SK-MEL-5 (cell line): ENCODE data around the gene FOCAD. TPM values are rescaled to one million over a fixed set of nuclear protein-coding genes. Genes with fewer than 3 reads are reported as not detected.

Experiments
- DNase-seq: peaks from one replicate; pipeline ENCODE4 v3.0.0-alpha.2; 2016; ENCODE audit warnings: low read depth, low spot score
- in situ Hi-C: cut with HindIII; loops from 2 replicates; pipeline ENCODE4 v1.10.0; 2016; ENCODE audit warnings: low sequenced_read_pairs, high pct_unique_total_duplicates, low pct_unique_long_range_greater_than_20kb
- total RNA-seq: library from RNA; depleted of rRNA; stranded (reverse); fragments of >200 nt; shearing (Covaris generic); gene quantifications from 2 replicates; pipeline ENCODE4 v1.2.3, GENCODE V29; 2014

FOCAD gene
- total RNA-seq, 1 experiment from 2014 or later, result 37.3 TPM

DNA sequence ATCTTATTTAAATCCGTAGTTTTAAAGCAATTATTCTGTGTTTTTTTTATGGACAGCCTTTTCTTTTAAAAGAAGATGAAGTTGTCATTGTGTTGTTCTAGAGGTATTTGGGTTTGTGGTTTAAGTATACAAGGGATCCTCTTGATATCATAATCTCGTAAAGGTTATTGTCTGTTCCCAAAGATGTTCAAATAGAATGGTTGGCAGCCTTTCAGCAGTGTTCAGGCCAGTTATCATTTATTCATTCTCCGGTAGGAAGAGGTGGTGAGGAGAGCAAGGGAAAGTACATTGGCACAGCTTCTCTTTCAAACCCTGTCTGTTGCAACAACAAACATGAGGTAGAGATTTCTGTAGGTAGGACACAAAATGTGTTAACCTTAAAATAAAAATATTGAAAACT, 147.0 kb downstream of the FOCAD start:
- in situ Hi-C loops, result no loop called here
- DNase-seq, result peak; percentile 6

DNA sequence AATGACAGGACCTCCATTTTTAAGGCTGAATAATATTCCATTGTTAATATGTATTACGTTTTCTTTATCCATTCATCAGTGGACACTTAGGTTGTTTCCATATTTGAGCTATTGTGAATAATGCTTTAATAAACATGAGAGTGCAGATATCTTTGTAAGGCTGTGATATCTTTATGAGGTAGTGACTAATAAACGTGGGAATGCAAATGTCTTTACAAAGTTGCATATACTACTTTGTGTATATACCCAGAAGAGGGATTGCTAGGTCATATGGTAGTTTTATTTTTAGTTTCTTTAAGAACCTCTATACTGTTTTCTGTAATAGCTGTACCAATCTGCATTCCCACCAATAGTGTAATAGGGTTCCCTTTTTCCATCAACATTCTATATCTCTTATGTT, 148.7 kb downstream of the FOCAD start:
- in situ Hi-C loops, result no loop called here
- DNase-seq, result no peak

DNA sequence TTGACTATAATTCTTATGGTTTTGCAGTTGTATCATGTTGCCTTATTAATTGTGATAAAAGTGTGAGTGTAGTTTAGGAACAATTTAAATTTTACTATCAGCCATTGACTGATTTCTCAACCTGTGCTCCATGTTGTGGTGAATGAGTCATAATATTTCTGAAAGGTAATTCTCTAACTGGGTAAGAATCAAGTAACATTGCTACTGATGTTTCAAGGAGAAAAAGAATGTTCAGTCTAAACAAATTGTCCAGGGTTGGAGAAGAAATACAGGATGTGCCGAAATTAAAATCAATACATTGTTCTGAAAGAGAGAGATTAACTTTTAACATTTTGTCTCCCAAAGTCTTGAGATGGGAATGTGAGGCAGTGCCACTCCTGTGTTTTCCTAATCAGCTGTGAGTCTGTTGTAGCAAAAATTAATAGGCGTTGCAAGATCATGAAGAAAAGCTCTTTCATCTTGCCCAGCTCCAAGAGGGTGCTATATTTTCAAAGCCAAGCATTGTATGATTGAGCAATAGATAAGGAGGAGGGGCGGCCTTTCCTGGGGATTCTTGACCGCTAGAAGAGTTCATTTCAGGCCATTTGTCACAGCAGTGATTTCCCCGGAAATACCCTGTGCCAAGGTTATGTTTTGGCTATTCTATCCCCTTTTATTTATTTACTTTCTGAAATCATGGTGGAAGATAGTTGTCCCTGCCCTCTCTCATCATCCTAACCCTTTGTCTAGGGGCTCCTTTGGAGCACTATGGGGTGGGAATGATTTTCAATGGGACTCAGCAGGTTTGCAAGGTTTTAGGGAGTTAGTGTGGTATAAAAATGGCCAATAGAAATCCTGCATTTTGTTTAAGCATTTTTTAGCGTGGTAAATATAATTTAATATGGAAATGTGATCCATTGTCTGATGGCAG, 151.6 kb downstream of the FOCAD start:
- DNase-seq, result peak; percentile 92
- in situ Hi-C loops, result no loop called here

DNA sequence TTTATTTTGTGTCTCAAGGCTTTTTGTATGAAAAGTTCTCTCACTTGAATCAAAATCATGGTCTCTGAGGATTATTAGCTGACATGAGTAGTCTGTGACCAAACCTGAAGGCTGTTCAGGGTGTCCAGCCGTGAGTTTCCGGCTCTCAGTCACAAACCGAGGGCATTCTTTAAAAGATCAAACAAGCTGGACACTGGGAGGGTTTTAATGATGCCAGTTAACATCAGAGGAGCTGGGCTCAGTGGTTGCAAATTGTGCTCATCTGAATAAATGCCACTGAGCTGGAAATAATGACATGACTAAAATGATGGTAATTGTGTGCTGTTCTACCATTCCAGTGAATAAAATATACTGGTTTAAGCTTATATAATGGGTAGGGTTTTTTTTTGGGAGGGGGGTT, 153.1 kb downstream of the FOCAD start:
- in situ Hi-C loops, result no loop called here
- no peak for DNase-seq

DNA sequence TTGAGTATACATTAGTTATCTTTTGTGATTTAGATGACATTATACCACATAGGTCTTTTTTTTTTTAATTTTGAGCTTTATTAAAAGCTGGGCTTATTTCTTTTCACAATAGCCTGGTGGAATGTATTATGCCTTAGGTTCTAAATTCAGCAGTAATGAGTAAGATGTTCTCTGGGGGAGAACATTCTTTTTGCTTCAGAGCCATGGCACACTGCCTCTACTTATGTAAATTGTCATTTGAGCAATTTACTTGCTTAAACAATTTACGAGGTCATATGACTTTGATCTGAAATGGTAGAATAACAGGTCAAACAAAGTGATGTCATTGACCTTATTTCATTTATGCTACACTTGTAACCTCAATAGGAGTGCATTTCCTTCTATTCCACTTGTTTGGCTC, 154.2 kb downstream of the FOCAD start:
- in situ Hi-C loops, result no loop called here
- no peak for DNase-seq

DNA sequence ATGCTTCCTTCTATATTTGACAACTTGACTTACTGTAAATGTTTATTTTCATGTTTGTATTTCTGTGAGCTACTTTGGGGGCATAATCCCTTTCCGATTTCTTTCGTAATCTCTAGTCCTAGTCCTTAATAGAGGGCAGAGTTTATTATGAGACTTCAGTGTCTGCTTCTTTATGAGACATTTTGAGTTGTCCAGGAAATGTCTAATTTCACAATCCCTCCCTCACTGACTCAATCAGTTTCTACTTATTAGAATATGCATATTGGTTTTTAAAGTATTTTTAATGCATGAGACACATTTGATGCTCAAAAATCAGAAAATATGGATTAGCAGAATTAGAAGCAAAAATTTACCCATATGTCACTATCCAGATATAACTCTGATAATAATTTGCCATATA, 160.9 kb downstream of the FOCAD start:
- in situ Hi-C loops, result no loop called here
- DNase-seq, result no peak

DNA sequence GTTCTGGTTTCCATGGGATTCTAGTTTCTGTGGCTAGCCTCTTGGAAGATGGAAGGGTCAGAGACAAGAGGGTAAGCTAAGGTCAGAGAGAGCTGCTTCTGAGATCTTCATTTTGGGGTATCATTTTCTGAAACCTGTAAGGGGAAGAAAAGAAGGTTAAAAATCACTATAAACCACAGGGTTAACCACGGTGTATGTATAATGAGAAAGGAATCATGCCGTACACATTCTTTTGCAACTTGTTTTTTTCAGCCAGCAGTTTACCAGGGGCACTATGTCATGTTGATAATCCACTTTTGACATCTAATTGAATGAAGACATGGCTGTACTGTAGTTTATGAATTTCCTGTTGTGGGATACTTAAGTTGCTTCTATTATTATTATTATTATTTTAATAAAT, 164.4 kb downstream of the FOCAD start:
- DNase-seq, result no peak
- in situ Hi-C loops, result no loop called here

DNA sequence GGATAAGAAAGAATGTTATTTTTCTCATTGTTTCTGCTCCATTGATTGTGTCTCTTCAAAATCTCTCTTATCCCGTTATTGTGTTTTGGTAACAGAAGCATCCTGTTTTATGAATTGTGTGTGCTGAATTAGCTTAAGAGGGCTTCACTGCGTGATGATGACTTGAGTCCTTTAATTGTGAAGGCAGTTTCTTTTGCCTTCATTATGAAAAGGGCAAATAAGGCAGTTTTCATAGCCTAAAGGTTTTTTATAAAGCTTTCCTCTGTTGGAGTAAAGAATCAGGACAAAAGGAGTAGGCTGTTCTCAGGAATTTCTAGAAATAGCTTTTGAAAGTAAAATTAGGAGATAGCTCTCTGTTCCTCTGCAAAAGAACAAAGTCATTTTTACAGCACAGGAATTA, 169.8 kb downstream of the FOCAD start:
- in situ Hi-C loops, result no loop called here
- DNase-seq, result peak; percentile 51

DNA sequence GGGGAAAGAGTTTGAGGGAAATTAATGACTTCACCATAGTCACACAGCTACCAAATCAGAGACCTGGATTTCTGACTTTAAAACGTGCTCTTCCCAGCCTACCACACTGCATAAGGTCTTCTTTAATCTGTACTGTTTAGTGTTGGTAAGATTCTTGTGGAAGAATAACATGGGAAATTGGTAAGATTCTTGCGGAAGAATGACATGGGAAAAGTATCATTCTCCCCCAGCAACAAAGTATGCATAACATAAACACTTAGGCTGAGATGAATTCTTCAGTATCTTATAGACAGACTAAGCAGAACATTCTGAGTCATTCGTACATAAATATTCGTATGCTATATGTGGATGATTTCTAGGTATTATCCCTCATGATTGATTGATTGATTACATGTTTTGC, 170.4 kb downstream of the FOCAD start:
- DNase-seq, result peak; percentile 10
- in situ Hi-C loops, result no loop called here

DNA sequence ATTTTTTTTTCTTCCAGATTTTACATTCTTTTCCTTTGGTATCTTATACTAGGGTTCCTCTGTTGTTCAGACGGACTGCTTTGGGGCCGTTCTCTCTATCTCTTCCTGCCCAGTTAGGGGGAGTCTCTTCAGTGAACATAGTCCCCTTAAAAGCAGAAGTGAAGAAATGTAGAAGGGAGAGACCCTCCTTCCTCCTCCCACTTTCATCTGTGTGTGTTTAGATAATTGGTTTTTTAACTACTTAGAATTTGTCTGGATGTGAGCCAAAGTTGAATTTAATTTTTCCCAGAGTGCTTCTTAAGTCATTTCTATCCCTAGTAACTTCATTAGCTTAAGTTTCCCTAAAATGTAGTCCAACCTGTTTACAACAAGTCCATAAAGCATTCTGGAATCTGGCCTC, 179.9 kb downstream of the FOCAD start:
- no peak for DNase-seq
- in situ Hi-C loops, result no loop called here

DNA sequence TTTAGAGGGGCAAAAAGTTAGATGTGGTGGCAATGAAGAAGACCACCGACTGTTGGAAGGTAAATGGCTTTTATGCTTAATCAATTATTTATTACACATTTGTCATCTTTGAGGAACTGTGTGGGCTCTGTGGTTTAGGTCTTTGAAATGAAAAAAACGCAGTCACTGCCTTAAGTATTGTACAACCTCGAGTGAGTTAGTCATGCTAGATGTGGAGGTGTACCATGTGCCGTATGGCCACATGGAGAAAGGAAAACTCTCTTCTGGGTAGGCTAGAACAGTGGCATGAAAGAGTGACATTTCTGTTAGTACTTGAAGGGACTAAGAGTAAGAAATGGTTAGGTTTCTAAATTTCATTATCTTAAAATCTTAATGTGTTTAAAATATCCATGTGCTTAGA, 181.3 kb downstream of the FOCAD start:
- DNase-seq, result no peak
- in situ Hi-C loops, result no loop called here

DNA sequence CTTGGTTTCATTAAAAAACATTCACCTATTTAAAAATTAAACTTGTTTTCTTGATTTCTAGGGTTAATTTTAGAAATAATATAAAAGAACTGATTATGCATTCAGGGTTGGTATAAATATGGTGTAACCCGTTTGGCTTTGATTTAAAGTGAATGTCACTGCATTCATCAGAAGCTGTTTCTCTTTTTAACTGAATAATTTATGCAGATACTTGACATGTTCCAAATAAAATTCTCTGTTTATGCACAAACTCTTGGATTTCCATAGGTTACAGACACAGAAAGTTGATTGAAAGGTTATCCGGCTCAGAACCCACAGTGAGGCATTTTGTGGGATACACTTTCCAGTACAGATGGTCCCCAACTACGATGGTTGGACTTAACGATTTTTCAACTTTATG, 186.1 kb downstream of the FOCAD start:
- no peak for DNase-seq
- in situ Hi-C loops, result no loop called here

DNA sequence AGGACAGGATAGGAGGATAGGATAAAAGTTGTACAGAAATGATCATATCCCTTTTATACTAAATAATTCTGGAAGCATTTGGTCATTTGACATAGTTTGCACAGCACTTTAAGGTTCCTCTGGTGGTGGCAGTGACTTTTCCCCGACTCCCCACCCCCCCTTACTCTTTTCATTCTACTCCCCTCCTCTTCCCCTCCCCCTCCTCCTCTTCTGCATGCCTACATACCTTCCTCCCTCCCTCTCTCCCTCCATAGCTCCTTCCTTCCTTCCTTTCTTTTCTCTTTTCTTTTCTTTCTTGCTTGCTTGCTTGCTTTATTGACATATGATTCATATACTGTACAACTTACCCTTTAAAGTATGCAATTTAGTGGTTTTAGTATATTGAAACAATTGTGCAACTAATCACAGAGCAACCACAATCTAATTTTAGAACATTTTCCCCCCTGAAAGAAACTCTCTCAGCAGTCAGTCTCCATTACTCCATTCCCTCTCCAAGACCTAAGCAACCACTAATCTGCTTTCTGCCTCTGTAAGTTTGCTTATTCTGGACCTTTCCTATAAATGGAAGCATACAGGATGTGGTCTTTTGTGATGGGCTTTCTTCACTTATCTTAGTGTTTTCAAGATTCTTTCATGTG, 188.4 kb downstream of the FOCAD start:
- peak; percentile 16 for DNase-seq
- in situ Hi-C loops, result no loop called here

DNA sequence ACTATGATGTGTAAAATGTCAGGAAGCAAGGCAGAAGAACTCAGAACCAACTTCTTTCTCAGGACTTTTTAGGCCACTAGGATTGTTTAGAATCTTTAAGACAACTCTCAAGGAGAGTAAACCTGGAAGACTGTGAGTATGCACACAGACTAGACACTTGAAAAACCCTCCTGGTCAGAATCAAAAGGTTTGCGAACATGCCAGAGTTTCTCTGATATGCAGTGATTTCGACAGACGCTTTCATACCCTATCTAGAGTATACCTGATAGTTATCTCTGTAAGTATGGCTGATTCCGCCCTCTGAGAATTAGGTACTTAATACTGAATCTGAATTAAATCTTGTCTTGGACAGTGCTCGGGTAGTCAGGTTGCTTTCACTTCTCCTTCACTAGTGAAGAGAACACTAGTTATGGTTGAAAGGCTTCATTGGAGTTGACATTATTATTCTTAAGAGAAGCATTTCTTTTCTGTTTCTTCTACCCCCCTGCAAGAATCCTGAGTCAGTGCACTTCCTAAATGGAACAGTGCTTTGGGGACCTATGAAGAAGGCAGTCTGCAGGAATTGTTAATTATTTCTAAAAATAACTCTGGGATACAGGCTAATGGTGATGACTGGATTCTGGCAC, 189.3 kb downstream of the FOCAD start:
- DNase-seq, result no peak
- in situ Hi-C loops, result no loop called here

DNA sequence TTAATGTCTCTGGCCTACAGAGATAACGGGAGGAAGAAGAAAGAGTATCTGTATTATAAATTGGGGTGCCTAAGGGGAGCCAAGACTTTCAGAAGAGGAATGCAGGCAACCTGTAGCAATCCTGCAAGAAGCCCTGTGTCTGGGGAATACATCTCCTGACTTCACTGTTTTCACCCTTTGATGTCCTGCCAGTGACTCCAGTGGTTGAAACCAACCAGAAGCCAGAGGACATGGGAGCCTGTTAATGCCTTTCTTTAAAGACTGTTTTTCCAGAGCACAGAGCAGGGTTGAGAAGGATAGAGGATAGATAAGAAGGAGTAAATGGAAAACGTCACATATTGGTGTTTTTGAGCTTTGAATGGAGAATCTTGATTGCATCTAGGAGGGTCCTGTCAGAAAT, 196.2 kb downstream of the FOCAD start:
- no peak for DNase-seq
- in situ Hi-C loops, result no loop called here

DNA sequence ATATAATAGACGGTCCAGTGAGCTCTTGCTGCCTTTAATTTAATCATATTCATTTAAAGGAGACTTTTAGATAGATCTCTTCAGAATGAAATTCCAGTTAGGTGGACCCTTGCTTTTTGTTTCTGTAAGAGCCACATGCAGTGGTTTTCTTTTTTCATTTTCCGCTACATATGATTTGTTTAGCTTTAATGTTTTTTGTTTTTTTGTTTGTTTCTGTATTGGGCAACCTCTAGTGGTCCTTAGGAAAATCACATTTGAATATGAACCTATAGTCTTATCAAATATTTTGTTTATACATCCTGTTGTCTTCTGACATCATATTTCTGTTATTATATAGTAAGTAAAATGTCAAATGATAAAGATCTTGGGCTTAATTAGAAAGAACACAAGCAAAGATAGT, 196.6 kb downstream of the FOCAD start:
- in situ Hi-C loops, result no loop called here
- DNase-seq, result peak; percentile 3

DNA sequence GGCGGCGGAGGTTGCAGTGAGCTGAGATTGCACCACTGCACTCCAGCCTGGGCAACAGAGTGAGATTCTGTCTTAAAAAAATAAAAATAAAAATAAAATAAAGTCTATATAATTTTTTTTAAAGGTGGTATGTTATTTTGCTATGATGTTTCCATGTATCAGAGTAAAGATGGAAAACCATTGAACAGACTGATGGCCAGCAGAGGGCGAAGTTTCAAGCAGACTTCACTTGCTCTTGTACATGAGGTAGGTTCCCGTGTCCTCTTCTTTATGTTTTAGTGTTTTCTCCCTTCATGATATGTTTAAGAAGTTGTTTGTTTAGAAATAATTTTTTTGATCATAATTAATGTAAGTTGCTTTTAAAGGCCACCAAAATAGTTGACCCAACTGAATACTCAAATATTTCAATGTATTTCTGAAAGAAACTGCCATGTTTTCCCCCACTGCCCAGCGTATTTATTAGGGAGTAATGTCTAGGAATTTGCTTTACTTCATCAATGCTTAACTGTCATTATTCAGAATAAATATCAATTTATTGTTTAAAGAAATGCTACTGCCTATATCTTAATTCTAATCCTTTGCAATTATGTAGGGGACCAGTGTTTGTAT, 201.0 kb downstream of the FOCAD start:
- in situ Hi-C loops, result no loop called here
- peak; percentile 71 for DNase-seq

DNA sequence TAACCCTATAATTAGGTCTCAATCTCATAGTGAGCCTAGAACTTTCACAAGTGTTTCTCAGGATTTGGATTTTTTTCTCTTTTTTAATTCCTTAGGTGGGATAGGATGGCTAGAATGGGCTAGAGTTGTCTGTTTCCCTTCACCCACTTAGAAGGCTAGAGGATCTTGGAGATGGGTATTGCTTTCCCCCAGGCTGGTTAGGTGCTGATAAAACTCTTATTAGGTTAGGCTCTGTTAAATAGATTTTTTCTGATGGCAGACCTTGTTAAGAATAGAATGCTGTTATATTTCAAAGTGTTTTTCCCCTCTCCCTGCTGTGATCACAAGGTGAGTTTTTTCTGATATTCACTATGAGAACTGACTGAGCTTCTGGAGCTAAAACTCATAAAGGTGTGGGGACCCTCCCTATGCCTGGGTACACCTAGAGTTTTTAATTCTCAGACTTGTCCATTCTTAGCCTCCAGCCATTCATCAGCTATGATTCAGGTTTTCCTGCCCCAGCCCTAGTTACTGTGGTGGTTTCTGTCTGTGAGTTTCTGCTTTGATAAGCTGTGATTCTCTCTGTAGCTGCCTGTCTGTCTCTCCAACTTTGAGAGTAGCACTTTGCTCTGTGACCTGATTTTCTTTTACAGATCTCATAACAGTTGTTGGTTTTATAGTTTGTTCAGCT, 215.0 kb downstream of the FOCAD start:
- in situ Hi-C loops, result no loop called here
- no peak for DNase-seq
